ENCODE data around the gene TRIM44.

The TRIM44 gene

GRCh38 chr11:35633827-35634423 is 28.6 kb upstream of the TRIM44 start:
- no peaks in the 10 kb centered on the region for H3K36me3 ChIP-seq (ENCODE audit: insufficient read depth, low read length)
- no peaks in the 10 kb centered on the region for H3K27me3 ChIP-seq (ENCODE audit: insufficient read depth, low read length)
- H3K4me2 ChIP-seq (ENCODE audit: low read length): no peak overlapping the region

GRCh38 chr11:35635933-35636332 is 26.6 kb upstream of the TRIM44 start:
- Histone ChIP-seq H3K4me1 (ENCODE audit: insufficient read depth, low read length, severe bottlenecking) (no peaks in the 10 kb centered on the region), H3K9me2 (ENCODE audit: low read depth, low read length) (no peaks in the 10 kb centered on the region), H3K4me2 (ENCODE audit: low read length) (no peak overlapping the region), H3K9ac (ENCODE audit: low read length) (no peak overlapping the region), H3K36me3 (ENCODE audit: insufficient read depth, low read length) (no peaks in the 10 kb centered on the region), H3K9me3 (ENCODE audit: low read length) (no peaks in the 10 kb centered on the region), H3K27ac (ENCODE audit: low read depth, low read length, poor library complexity, severe bottlenecking) (no peak overlapping the region), H4K20me1 (ENCODE audit: insufficient read depth, low read length) (no peaks in the 10 kb centered on the region), H2AFZ (ENCODE audit: low read length) (no peak overlapping the region), H3F3A (ENCODE audit: insufficient read depth, low read length) (no peaks in the 10 kb centered on the region), H3K27me3 (ENCODE audit: insufficient read depth, low read length) (no peaks in the 10 kb centered on the region), H3K79me2 (ENCODE audit: insufficient read depth, low read length) (no peaks in the 10 kb centered on the region), H3K4me3 (ENCODE audit: low read depth, low read length, poor library complexity, severe bottlenecking) (no peak overlapping the region)
- TF ChIP-seq CTCF (IDR thresholded peaks at IDR 0.05; ENCODE audit: low read length) (no peak), EZH2 (IDR thresholded peaks at IDR 0.05; ENCODE audit: borderline replicate concordance, low read length) (no peak)

More at GRCh38 chr11:35633827-35634423, 28.6 kb upstream of the TRIM44 start:
- Histone ChIP-seq H3F3A (ENCODE audit: insufficient read depth, low read length) (no peaks in the 10 kb centered on the region), H3K4me1 (ENCODE audit: insufficient read depth, low read length, severe bottlenecking) (no peaks in the 10 kb centered on the region), H3K9ac (ENCODE audit: low read length) (no peak overlapping the region), H3K79me2 (ENCODE audit: insufficient read depth, low read length) (no peaks in the 10 kb centered on the region), H3K4me3 (ENCODE audit: low read depth, low read length, poor library complexity, severe bottlenecking) (no peak overlapping the region), H3K9me3 (ENCODE audit: low read length) (no peaks in the 10 kb centered on the region), H2AFZ (ENCODE audit: low read length) (no peak overlapping the region), H3K27ac (ENCODE audit: low read depth, low read length, poor library complexity, severe bottlenecking) (no peak overlapping the region), H3K9me2 (ENCODE audit: low read depth, low read length) (no peaks in the 10 kb centered on the region), H4K20me1 (ENCODE audit: insufficient read depth, low read length) (no peaks in the 10 kb centered on the region)
- TF ChIP-seq EZH2 (IDR thresholded peaks at IDR 0.05; ENCODE audit: borderline replicate concordance, low read length): no peak
- no peak for TF ChIP-seq CTCF (IDR thresholded peaks at IDR 0.05; ENCODE audit: low read length)

GRCh38 chr11:35639591-35640179 is 22.9 kb upstream of the TRIM44 start:
- H3K27me3 ChIP-seq (ENCODE audit: insufficient read depth, low read length): no peaks in the 10 kb centered on the region; the same call in 1 of the 2 replicates
- no peak overlapping the region for H2AFZ ChIP-seq (ENCODE audit: low read length)
- no peaks in the 10 kb centered on the region for H4K20me1 ChIP-seq (ENCODE audit: insufficient read depth, low read length)
- no peaks in the 10 kb centered on the region for H3K9me3 ChIP-seq (ENCODE audit: low read length)
- H3K4me1 ChIP-seq (ENCODE audit: insufficient read depth, low read length, severe bottlenecking): no peaks in the 10 kb centered on the region
- TF ChIP-seq EZH2 (IDR thresholded peaks at IDR 0.05; ENCODE audit: borderline replicate concordance, low read length) (no peak), CTCF (IDR thresholded peaks at IDR 0.05; ENCODE audit: low read length) (no peak)
- no peaks in the 10 kb centered on the region for H3K36me3 ChIP-seq (ENCODE audit: insufficient read depth, low read length)
- no peaks in the 10 kb centered on the region for H3K79me2 ChIP-seq (ENCODE audit: insufficient read depth, low read length)
- no peak overlapping the region for H3K27ac ChIP-seq (ENCODE audit: low read depth, low read length, poor library complexity, severe bottlenecking)
- no peak overlapping the region for H3K9ac ChIP-seq (ENCODE audit: low read length)
- H3K4me3 ChIP-seq (ENCODE audit: low read depth, low read length, poor library complexity, severe bottlenecking): no peak overlapping the region
- no peaks in the 10 kb centered on the region for H3F3A ChIP-seq (ENCODE audit: insufficient read depth, low read length)
- H3K9me2 ChIP-seq (ENCODE audit: low read depth, low read length): no peaks in the 10 kb centered on the region
- H3K4me2 ChIP-seq (ENCODE audit: low read length): no peak overlapping the region

Measured in OCI-LY1 (cell line).